ENCODE measurements around the gene ADIRF.

GRCh38 chr10:86974484-86974883 lies 6.2 kb downstream of the ADIRF start:
- TF ChIP-seq, protein P1, sequence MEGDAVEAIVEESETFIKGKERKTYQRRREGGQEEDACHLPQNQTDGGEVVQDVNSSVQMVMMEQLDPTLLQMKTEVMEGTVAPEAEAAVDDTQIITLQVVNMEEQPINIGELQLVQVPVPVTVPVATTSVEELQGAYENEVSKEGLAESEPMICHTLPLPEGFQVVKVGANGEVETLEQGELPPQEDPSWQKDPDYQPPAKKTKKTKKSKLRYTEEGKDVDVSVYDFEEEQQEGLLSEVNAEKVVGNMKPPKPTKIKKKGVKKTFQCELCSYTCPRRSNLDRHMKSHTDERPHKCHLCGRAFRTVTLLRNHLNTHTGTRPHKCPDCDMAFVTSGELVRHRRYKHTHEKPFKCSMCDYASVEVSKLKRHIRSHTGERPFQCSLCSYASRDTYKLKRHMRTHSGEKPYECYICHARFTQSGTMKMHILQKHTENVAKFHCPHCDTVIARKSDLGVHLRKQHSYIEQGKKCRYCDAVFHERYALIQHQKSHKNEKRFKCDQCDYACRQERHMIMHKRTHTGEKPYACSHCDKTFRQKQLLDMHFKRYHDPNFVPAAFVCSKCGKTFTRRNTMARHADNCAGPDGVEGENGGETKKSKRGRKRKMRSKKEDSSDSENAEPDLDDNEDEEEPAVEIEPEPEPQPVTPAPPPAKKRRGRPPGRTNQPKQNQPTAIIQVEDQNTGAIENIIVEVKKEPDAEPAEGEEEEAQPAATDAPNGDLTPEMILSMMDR (IDR thresholded peaks at IDR 0.05 in 8 of 11, conservative IDR thresholded peaks at IDR 0.05 in 3 of 11): no peak
- TF ChIP-seq POLR2A (IDR thresholded peaks at IDR 0.05): no peak

Measured in spleen (tissue), 7 donors.